Measurements from ENCODE around the gene EXOC6B.

- TF ChIP-seq ZNF350 (tag by site-specific recombination; IDR thresholded peaks at IDR 0.05), result no peak
- TF ChIP-seq KLF9 (tag by site-specific recombination; IDR thresholded peaks at IDR 0.05; ENCODE audit: low read depth), result no peak
- TF ChIP-seq ZNF274 (IDR thresholded peaks at IDR 0.05; ENCODE audit: low read length), result no peak
- no peak for TF ChIP-seq ZNF274 (tag by site-specific recombination; IDR thresholded peaks at IDR 0.05; ENCODE audit: borderline replicate concordance)
- TF ChIP-seq YY1 (tag by site-specific recombination; IDR thresholded peaks at IDR 0.05), result no peak
- TF ChIP-seq CTCF (tag by site-specific recombination; IDR thresholded peaks at IDR 0.05), result no peak
- no peak for TF ChIP-seq ZNF48 (tag by site-specific recombination; IDR thresholded peaks at IDR 0.05)
- TF ChIP-seq ZNF837 (tag by site-specific recombination; IDR thresholded peaks at IDR 0.05), result no peak
- no peak for TF ChIP-seq KLF10 (tag by site-specific recombination; IDR thresholded peaks at IDR 0.05)
- no peak for TF ChIP-seq ZNF529 (tag by site-specific recombination; IDR thresholded peaks at IDR 0.05; ENCODE audit: insufficient replicate concordance)
- TF ChIP-seq ZNF501 (tag by site-specific recombination; IDR thresholded peaks at IDR 0.05), result no peak
- no peak for TF ChIP-seq INSM2 (tag by site-specific recombination; IDR thresholded peaks at IDR 0.05)
Measured at GRCh38 chr2:72538486-72538885, 287.3 kb downstream of the EXOC6B start.
